Activated CD4-positive, alpha-beta T cell treated with anti-CD3 and anti-CD28 coated beads for 4 hours (primary cell): ENCODE data around the gene RNU11.
A peak's percentile ranks its signal among the peaks of the same experiment; 100 is the strongest.
"Not testable (repeated sequence)": the region's sequence is repeated elsewhere in the genome, so short reads cannot be mapped to it uniquely, and the experiment has no call there.

Experiments
- DNase-seq, 2 donors: peaks; one replicate each; pipeline ENCODE4 v3.0.0-alpha.2; 2020

RNU11 gene

GRCh38 chr1:28648474-28649198 lies at the start of gene RNU11:
TSS of gene RNU11 (plus strand) at chr1:28648600.
- peak; percentile 86 to 88 for DNase-seq

- DNase-seq = no peak
Measured at GRCh38 chr1:28601696-28602095, 46.7 kb upstream of the RNU11 start.

GRCh38 chr1:28602536-28603439 lies 45.6 kb upstream of the RNU11 start:
- peak in 1 of 2 donors; percentile 33 for DNase-seq

GRCh38 chr1:28604411-28604810 lies 44.0 kb upstream of the RNU11 start:
- DNase-seq = no peak

- DNase-seq = no peak
Measured at GRCh38 chr1:28604962-28605361, 43.4 kb upstream of the RNU11 start.

- no peak for DNase-seq
Measured at GRCh38 chr1:28606771-28607170, 41.6 kb upstream of the RNU11 start.

- no peak for DNase-seq
Measured at GRCh38 chr1:28613175-28613574, 35.2 kb upstream of the RNU11 start.

- no peak for DNase-seq
Measured at GRCh38 chr1:28631713-28632112, 16.7 kb upstream of the RNU11 start.

- DNase-seq = no peak
Measured at GRCh38 chr1:28632560-28632959, 15.8 kb upstream of the RNU11 start.

GRCh38 chr1:28640766-28641165 lies 7.6 kb upstream of the RNU11 start:
- DNase-seq = peak; percentile 18 to 22

- DNase-seq = no peak
Measured at GRCh38 chr1:28642056-28642846, 6.1 kb upstream of the RNU11 start.

GRCh38 chr1:28642847-28643635 lies 5.4 kb upstream of the RNU11 start, which contains the start of gene TAF12:
TSS of gene TAF12 (minus strand) at chr1:28643067. CDS start at chr1:28622081, 20,986 bp downstream.
- peak; percentile 90 to 91 for DNase-seq

- DNase-seq = no peak
Measured at GRCh38 chr1:28644494-28644893, 3.9 kb upstream of the RNU11 start.

GRCh38 chr1:28645406-28645805 lies 3.0 kb upstream of the RNU11 start:
- not testable (repeated sequence) for DNase-seq

- no peak for DNase-seq
Measured at GRCh38 chr1:28646040-28646439, 2.4 kb upstream of the RNU11 start.

GRCh38 chr1:28648008-28648473 lies 359 bp upstream of the RNU11 start:
- DNase-seq = peak; percentile 84 to 89

- not testable (repeated sequence) for DNase-seq
Measured at GRCh38 chr1:28653063-28653462, 4.7 kb downstream of the RNU11 start.

- not testable (repeated sequence) for DNase-seq
Measured at GRCh38 chr1:28653870-28654269, 5.5 kb downstream of the RNU11 start.

- DNase-seq = not testable (repeated sequence)
Measured at GRCh38 chr1:28655448-28656311, 7.3 kb downstream of the RNU11 start.

- no peak for DNase-seq
Measured at GRCh38 chr1:28656335-28656734, 7.9 kb downstream of the RNU11 start.

- no peak for DNase-seq
Measured at GRCh38 chr1:28663871-28664470, 15.6 kb downstream of the RNU11 start.
